Gastroesophageal sphincter (tissue), 4 donors: ENCODE measurements around the gene GADD45B. TPM values are rescaled to one million over a fixed set of nuclear protein-coding genes. Genes with fewer than 3 reads are reported as not detected.

Experiments
- ATAC-seq: fragments of 150-250 bp; one replicate; pipeline ENCODE4 v1.9.1; 2016; ENCODE audit warnings: mild to moderate bottlenecking, moderate library complexity
- H3K27ac ChIP-seq, 4 donors: fragments of 200-600 bp; sonication (generic) in 3 of 4; 1 replicate in 3 of 4; 2 replicates in 1 of 4; pipeline ENCODE4 v1.5.1; 2016 to 2019
- H3K27me3 ChIP-seq: fragments of 200-600 bp; sonication (generic); one replicate; pipeline ENCODE4 v1.5.1; 2019
- H3K36me3 ChIP-seq, 2 donors: fragments of 200-600 bp; sonication (generic); one replicate each; pipeline ENCODE4 v1.5.1; 2019; ENCODE audit warnings: control low read depth in 1 of 2
- H3K4me1 ChIP-seq, 3 donors: fragments of 200-600 bp; sonication (generic); 1 replicate in 2 of 3; 2 replicates in 1 of 3; pipeline ENCODE4 v1.5.1; 2016 to 2019; ENCODE audit warnings: control low read depth in 2 of 3
- H3K4me3 ChIP-seq, 2 donors: fragments of 200-600 bp; sonication (generic); one replicate each; pipeline ENCODE4 v1.5.1; 2019; ENCODE audit warnings: mild to moderate bottlenecking in 1 of 2, moderate library complexity in 1 of 2
- H3K9me3 ChIP-seq, 3 donors: fragments of 200-600 bp; sonication (generic); one replicate each; pipeline ENCODE4 v1.5.1; 2017 to 2019; ENCODE audit warnings: control low read depth in 2 of 3
- CTCF ChIP-seq, 4 experiments: fragments of 200-600 bp in 2 of 4; fragments of 450-650 bp in 2 of 4; sonication (generic) in 1 of 4; IDR thresholded peaks; one replicate each; pipeline ENCODE4 v1.5.1; 2017 to 2019; ENCODE audit warnings: antibody characterized with exemption in 4 of 4, mild to moderate bottlenecking in 2 of 4, moderate library complexity in 2 of 4
- EP300 ChIP-seq: sonication (generic); formaldehyde crosslinking; IDR thresholded peaks from one replicate; pipeline ENCODE4 v1.6.1; 2017; ENCODE audit warnings: antibody characterized with exemption, mild to moderate bottlenecking
- POLR2A ChIP-seq, 2 donors: fragments of 450-650 bp; IDR thresholded peaks; one replicate each; pipeline ENCODE4 v1.6.1; 2017; ENCODE audit warnings: antibody characterized with exemption in 2 of 2, mild to moderate bottlenecking in 2 of 2, moderate library complexity in 1 of 2
- POLR2AphosphoS5 ChIP-seq: sonication (generic); formaldehyde crosslinking; IDR thresholded peaks from one replicate; pipeline ENCODE4 v1.6.1; 2017; ENCODE audit warnings: antibody characterized with exemption
- WGBS, 2 donors: methylation state at CpG; one replicate each; pipeline ENCODE4 v1.1.5; 2018; ENCODE audit warnings: low coverage in 1 of 2; 5-methylcytosine and 5-hydroxymethylcytosine counted together
- small RNA-seq, 4 donors: library from RNA; depleted of rRNA; stranded (forward); fragments of <200 nt; gene quantifications; one replicate each; pipeline ENCODE3, GENCODE V24; 2016
- total RNA-seq, 4 donors: library from RNA; depleted of rRNA; stranded (reverse); fragments of >200 nt; gene quantifications; one replicate each; pipeline ENCODE4 v1.1.0, GENCODE V29; 2016

The GADD45B gene
- total RNA-seq, 4 donors from 2014 or later: 69.9 to 374 (median 88.7) TPM

DNA sequence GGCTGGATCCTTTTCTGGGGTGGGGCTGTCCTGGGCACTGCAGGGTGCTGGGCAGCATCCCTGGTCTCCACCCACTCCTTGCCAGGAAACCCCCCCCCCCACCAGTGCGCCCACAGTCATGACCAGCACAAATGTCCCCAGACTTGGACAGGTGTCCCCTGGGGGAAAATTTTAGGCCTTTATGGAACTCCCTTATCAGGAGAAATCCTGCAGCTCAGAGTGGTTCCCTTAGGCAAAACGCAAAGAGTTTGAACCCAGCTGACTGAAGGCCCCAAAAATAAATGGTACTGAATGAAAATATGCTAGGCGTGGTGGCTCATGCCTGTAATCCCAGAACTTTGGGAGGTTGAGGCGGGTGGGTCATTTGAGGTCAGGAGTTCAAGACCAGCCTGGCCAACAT lies 51.8 kb downstream of the GADD45B start:
- Histone ChIP-seq H3K9me3 (no peaks in the 10 kb centered on the region), H3K36me3 (no peaks in the 10 kb centered on the region), H3K27ac (no peak overlapping the region), H3K4me3 (no peak overlapping the region), H3K27me3 (no peaks in the 10 kb centered on the region), H3K4me1 (peaks cover 0 to 30% (median 6%) of the 10 kb centered on the region in 3 donors)
- TF ChIP-seq POLR2AphosphoS5 (no peak), POLR2A (IDR thresholded peaks at IDR 0.05) (no peak), CTCF (IDR thresholded peaks at IDR 0.05) (no peak), EP300 (no peak)
- WGBS, 2 donors: 83 to 100% methylated on average over 1 to 2 of the region's 4 CpGs
- no peak for ATAC-seq

Small RNA genes within 50 kb of the gene (small RNA-seq; reads per million reads assigned to genes)
- 0 reads per million in 4 donors for gene RNU6-993P

Other genes with a start within 250 kb of the GADD45B start
- gene PLEKHJ1, start 239.8 kb upstream of the GADD45B start, total RNA-seq: 10 to 100 TPM; 41.6 to 56.7 (median 51.7) TPM
- 10 to 100 TPM; 27.5 to 40.3 (median 37.4) TPM for gene SF3A2, start 239.3 kb upstream of the GADD45B start, total RNA-seq
- gene AMH, start 226.8 kb upstream of the GADD45B start, total RNA-seq: 1 to 10 TPM in 1 of 4 donors, under 1 TPM in 3; 0.23 to 1.2 (median 0.47) TPM
- gene JSRP1, start 219.7 kb upstream of the GADD45B start, total RNA-seq: under 1 TPM in 1 of 4 donors, not detected in 3; 0.37 TPM
- gene PEAK3, start 194.0 kb upstream of the GADD45B start, total RNA-seq: 1 to 10 TPM in 1 of 4 donors, under 1 TPM in 2, not detected in 1; 0.16 to 1.3 (median 0.27) TPM
- not detected for gene LINGO3, start 168.0 kb upstream of the GADD45B start, total RNA-seq
- 10 to 100 TPM; 52.3 to 86.1 (median 77.7) TPM for gene LSM7, start 147.5 kb upstream of the GADD45B start, total RNA-seq
- gene SPPL2B, start 147.4 kb upstream of the GADD45B start, total RNA-seq: 10 to 100 TPM; 18.5 to 32.7 (median 30.9) TPM
- under 1 TPM in 1 of 4 donors, not detected in 3; 0.54 TPM for gene TMPRSS9, start 115.9 kb upstream of the GADD45B start, total RNA-seq
- gene TIMM13, start 48.5 kb upstream of the GADD45B start, total RNA-seq: 10 to 100 TPM; 22.9 to 32.2 (median 27.3) TPM
- 10 to 100 TPM; 17.4 to 41.5 (median 26.8) TPM for gene LMNB2, start 19.2 kb upstream of the GADD45B start, total RNA-seq
- 10 to 100 TPM in 2 of 4 donors, 1 to 10 TPM in 2; 4.7 to 15.6 (median 9.2) TPM for gene GNG7, start 226.6 kb downstream of the GADD45B start, total RNA-seq
- 10 to 100 TPM in 3 of 4 donors, 1 to 10 TPM in 1; 4.7 to 25.8 (median 11.7) TPM for gene DIRAS1, start 245.2 kb downstream of the GADD45B start, total RNA-seq